ENCODE data around the gene TRIM8.

DNA sequence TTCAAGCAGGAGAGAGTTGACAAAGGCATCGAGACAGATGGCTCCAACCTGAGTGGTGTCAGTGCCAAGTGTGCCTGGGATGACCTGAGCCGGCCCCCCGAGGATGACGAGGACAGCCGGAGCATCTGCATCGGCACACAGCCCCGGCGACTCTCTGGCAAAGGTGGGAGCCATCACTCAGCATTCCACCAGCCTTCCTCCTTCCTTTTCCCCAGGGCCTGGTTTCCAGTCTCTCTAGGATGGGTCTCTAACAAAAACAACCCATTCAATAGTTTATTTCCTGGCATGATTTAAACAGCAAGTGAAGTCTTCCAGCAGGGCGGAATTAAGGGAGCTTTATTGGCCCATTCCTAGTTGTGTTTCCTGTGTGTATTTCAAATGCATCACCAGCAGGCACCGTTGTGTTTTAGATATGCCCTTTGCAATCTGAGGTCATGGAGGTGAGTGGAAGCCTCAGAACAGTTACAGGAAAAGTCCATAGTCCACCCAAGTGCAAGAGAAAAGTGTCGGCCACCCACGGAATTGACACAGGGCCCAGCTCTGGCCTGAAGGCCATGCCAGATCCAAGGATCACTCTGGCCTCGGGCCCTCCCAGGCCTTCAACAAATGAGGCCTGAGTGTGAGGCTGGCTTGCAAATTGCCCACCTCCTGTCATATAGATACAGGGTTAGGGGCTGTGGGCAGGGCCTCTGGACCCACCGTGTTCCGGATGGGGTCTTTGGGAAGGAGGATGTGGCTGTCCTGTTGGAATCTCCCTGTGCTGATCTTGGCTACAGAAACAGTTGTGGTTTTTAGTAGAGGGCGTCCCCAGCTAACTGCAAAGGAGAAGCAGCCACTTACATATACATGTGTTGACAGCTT lies 46.9 kb upstream of the TRIM8 start:
- TF ChIP-seq, protein P1, sequence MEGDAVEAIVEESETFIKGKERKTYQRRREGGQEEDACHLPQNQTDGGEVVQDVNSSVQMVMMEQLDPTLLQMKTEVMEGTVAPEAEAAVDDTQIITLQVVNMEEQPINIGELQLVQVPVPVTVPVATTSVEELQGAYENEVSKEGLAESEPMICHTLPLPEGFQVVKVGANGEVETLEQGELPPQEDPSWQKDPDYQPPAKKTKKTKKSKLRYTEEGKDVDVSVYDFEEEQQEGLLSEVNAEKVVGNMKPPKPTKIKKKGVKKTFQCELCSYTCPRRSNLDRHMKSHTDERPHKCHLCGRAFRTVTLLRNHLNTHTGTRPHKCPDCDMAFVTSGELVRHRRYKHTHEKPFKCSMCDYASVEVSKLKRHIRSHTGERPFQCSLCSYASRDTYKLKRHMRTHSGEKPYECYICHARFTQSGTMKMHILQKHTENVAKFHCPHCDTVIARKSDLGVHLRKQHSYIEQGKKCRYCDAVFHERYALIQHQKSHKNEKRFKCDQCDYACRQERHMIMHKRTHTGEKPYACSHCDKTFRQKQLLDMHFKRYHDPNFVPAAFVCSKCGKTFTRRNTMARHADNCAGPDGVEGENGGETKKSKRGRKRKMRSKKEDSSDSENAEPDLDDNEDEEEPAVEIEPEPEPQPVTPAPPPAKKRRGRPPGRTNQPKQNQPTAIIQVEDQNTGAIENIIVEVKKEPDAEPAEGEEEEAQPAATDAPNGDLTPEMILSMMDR (IDR thresholded peaks at IDR 0.05) = no peak
- no peak for TF ChIP-seq ZFX (IDR thresholded peaks at IDR 0.05; ENCODE audit: borderline replicate concordance)
